8988T (cell line): Measurements from ENCODE around the gene CDKL5.
A peak's percentile ranks its signal among the peaks of the same experiment; 100 is the strongest.
"Not testable (repeated sequence)": the region's sequence is repeated elsewhere in the genome, so short reads cannot be mapped to it uniquely, and the experiment has no call there.

Experiments
- DNase-seq: peaks from one replicate; pipeline ENCODE4 v3.0.0; 2011

CDKL5 gene

DNA sequence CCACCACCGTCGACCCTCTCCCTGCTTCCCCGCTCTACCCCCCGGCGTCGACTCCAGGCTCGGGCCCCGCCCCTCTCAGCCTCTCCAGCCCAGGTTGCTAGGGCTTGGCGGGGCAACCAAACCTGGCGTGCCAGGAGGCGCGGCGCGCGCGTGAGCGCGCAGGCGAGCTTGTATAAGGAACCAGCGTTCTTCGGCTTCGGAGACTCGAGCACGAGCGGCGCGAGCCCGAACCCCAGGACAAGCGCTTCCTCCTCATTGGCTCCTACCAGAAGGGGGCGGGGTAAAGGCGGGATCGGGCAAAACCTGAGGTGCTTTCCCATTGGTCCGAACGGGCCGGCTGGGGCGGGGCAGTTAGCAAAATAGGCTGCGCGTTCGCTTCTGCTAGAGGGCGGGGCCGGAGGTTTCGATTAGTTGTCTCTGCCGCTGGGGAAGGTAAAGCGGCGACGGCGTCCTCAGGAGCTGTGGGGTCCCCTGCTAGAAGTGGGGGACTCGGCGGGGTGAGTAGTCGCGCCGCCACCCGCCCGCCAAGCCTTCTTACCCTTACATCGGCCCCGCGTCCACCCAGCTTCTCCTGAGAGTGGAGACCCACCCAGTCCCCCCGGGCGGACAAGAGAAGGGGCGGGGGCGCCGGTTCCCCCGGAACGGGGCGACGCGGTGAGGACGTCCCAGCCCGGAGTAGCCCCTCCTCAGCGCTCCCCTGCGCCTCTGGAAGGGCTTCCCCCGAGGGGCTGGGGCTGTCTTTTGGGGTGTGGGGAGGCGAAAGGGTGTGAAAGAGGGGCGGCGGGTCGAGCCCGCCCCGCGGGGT lies at the start of gene CDKL5:
Gene CDKL5, plus strand, starts transcription at position 410 of the 805 bp plus-strand sequence. CDS start 81,489 bp downstream, outside the sequence.
- peak; percentile 49 for DNase-seq

DNA sequence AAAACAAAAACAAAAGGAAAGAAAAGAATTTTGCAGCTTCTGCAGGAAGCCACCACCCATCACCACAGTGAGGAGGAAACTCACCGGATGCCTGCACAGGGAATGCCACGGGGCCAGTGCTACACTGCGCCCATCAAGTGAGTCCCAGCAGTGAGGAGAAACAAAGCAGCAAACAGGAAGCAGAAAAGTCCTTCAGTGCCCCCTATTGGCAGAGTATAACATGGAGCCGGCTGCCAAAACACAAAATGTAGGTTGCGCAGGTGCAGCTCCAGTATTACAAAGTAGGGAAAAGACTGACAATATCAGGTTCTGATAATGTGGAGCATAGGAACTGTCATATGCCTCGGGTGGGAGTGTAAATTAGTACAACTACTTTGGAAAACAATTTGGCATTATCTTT lies 47.6 kb upstream of the CDKL5 start:
- DNase-seq, result no peak

DNA sequence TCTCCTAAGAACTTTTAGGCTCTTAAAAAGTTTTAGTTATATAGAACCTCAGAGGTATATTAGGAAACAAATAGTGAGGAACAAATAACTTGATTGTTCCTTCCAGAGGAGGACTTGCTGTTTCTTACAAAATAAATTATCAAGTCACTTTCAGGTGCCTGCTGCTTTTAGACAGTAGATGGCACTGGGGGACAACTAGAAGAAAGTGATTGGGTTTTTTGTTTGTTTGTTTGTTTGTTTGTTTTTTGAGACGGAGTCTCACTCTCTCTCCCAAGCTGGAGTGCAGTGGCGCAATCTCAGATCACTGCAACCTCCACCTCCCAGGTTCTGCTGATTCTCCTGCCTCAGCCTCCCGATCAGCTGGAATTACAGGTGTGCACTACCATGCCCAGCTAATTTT lies 35.4 kb upstream of the CDKL5 start:
- DNase-seq, result no peak

DNA sequence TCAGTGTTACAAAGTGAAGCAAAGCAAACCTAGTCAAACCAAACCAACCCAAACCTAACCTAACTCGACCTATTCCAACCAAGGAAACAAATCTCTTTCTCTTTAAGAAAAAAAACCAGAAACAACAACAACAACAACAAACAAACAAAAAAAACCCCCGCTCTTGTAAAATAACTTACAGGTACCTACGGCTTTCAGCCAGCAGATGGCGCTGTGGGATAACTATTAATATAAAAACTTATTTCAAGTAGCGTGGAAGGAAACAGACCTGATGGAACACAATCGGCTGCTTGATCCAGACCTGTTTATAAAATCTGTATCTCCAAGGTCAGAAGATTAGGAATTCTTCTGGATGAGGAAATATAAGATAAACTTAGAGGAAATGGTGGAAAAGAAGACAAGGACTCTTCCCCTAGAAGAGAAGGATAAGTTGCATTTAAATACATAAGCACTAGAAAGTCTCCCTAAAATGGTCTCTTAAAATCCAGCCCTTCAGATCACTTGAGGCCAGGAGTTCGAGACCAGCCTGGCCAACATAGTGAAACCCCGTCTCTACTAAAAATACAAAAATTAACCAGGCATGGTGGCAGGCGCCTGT lies 34.4 kb upstream of the CDKL5 start:
- no peak for DNase-seq

DNA sequence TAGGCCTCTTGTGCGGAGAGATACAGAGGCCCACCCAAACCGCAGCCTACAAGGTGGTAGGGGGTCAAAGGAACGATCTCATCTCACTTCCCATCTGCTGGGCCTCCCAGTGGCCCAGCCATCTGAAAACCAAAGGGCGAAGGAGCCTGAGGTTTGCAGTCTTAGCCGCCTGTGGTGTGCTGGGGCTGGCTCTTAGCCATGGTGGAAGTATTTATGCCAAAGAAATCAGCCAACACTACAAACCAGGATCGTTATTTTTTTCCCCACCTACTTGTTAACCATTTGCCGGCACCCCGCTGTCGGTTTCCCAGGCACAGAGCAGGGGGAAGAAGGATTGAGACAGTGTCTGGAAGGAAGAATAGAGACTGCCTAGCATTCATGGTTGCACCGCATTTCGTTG lies 30.9 kb upstream of the CDKL5 start:
- no peak for DNase-seq

DNA sequence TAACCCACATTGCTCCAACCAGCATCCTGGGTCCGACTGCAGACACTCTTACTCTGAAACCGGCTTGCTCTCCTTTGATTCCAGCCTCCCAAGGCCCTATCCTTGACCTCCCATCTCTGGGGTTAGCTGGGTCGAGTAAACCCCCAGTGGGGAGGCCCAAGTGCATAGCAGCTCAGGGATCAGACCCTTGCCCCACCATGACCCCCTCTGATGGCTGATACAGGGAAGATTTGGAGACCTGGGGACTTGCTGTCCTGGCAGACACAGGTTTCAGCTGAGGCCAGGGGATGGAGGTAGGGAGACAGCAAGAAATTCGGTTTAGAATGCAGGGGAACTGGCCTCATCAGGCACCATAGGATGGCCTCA lies 23.6 kb upstream of the CDKL5 start:
- DNase-seq, result no peak

DNA sequence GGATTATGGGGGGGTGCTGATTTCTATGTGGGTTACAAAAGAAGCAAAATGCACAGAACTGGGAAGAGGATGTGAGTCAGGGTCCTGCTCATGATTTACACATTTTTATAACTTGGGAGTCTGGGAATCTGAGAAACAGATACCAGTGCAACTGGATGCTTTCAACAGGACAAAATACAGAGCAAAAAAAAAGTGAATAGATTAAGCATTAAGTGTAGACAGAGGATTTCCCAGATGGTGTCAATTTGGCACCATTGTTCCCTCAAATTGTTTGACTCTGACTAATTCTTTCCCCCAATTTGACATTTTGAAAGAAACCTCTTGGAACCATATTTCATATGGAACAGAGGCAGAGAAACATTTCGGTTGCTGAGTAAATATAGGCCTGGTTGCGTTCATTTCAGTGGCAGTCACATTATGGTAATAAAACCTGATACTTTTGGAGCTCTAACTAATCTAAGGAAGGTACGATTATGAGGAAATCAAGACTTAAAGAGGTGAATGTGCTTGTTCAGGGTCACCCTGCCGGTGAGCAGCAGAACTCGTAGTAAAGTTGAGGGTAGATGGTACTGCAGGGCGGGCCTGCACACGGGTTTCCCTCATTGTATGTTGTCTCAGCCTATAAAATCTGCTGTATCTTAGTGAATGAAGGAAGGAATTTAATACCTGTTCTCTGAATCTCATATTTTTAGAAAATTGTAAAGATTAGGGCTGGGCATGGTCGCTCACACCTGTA lies 18.7 kb upstream of the CDKL5 start:
- no peak for DNase-seq

DNA sequence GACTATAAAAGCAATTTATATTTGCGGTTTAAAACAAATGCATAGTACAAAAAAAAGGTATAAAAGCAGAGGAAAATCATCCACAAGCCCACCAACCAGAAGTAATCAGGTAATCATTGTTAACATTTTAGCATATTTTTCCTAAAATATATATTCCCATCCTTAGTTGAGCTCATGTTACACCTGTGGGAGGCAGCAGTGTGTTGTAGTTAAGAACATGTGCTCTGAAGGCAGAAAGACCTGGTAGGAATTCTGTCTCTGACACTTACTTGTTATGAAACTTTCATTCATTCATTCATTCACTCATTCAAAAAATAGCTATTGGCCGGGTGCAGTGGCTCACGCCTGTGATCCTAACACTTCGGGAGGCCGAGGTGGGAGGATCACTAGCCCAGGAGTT lies 15.4 kb upstream of the CDKL5 start:
- DNase-seq, result no peak

DNA sequence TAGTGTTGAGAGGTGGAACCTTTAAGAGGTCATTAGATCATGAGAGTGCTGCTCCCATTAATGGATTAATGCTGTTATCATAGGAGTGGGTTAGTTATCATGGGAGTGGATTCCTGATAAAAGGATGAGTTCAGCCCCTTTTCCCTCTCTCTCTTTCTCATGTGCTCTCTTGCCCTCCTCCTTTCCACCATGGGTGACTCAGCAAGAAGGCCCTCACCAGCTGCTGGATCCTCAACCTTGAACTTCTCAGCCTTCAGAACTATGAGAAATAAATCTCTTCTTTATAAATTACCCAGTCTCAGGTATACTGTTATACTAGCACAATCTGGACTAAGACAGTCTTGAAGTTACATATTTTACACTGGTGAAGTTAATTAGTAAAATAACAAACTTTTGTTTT lies 10.0 kb upstream of the CDKL5 start:
- no peak for DNase-seq

DNA sequence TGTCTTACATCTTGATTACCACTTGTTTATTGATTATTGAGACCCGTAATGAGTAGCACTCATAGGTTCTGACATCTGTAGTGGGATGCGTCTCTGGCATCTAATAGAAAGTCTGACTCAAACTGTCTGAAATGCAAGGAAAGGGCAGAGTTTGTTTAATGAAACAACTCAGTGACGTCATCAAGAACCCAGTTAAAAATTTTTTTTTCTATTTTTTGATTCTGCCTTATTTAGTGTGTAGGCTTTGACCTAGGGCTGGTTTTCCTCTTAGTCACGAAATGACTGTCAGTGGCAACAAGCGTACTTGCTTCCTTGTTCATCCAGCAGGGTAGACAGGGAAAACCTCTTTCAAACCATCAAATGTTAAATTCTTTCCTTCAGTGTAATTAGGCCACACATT lies 3.1 kb upstream of the CDKL5 start:
- DNase-seq, result no peak

DNA sequence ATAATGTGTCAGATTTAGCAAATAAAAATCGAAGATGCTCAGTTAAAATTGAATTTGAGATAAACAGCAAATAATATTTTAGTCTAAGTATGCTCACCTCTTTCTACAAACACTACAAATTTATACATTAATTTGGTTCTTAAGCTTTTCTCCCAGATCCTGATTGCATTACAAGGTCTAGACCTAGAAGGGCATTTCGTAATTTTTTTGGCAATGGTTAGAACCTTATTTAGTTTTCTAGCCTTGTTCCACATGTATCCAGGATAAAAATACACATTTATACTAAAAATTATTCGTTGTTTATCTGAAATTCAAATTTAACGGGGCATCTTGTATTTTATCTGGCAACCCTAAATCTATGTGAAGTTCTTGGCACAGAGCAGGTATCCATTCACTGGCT lies 2.5 kb upstream of the CDKL5 start:
- no peak for DNase-seq

DNA sequence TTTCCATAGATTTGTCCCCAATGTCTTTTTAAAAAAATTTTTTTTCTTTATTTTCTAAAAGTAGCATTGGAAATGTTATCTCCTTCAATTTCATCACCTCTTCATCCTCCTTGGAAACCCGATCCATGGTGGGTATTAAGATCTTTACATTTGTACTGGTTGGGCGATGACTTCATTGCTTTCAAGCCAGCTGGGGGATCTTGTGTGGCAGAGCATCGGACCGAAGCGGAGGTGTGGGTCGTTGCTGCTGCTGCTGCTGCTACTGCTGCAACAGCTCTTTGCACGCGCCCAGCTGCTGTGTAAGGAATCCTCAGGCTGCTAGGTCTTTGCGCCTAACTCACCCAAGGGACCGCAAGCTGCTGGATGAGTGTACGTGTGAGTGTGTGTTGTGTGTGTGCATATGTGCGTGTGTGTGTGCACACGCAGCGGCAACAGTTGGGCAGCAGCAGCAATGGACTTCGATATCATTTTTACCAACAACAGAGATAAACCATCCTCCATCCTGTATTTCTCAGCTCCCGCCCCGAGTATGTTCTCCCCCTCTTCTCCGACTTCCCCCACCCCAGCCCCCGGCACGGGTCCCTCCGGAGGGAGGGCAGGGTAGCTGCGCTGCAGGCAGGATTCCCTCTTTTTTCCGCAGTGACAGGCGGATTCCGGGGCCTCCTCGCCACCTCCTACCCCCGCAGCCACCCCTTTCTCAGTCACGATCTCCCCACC lies 768 bp upstream of the CDKL5 start:
- no peak for DNase-seq

DNA sequence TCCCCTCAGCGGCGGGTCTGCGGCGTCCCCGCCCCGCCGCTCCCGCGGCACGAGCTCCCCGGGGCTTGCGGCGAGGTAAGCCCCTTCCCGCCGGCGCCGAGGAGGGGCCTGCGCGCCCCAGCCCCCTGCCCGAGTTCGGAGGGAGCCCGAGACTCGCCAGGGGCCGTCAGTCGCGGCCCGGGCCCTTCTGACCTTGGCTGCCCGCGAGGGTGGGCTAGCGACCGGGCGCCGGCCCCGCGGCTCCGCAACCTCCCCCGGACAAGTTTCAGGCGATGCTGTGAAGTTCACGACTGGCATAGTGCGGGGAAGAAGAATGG lies 554 bp downstream of the CDKL5 start:
- DNase-seq, result no peak

DNA sequence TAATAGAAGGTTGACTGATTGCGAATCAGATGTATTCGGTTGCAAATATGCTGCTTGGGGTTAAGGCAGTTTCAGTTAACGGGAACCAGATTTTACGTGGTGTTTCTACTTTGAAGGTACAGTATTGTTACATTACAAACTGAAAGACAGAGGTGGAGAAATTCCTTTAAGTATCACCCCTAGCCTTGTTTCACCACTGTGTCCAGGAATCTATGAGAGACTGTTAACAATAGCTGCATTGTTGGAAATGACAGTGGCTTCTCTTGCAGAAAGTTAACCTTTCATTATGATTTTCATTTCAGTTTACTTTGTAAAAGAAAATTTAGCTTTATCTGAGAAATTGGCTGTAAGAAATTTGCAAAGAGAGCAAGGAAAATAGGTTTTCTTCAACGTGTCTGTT lies 2.6 kb downstream of the CDKL5 start:
- DNase-seq, result no peak

DNA sequence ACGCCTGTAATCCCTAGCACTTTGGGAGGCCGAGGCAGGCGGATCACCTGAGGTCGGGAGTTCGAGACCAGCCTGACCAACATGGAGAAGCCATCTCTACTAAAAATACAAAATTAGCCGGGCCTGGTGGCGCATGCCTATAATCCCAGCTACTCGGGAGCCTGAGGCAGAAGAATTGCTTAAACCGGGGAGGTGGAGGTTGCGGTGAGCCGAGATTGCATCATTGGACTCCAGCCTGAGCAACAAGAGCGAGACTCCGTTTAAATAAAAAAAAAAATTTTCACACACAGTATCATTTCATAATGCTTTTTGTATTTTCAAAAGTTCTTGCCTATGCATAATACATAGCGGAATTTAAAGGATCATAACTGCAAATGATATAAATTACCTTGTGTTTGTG lies 7.9 kb downstream of the CDKL5 start:
- not testable (repeated sequence) for DNase-seq

DNA sequence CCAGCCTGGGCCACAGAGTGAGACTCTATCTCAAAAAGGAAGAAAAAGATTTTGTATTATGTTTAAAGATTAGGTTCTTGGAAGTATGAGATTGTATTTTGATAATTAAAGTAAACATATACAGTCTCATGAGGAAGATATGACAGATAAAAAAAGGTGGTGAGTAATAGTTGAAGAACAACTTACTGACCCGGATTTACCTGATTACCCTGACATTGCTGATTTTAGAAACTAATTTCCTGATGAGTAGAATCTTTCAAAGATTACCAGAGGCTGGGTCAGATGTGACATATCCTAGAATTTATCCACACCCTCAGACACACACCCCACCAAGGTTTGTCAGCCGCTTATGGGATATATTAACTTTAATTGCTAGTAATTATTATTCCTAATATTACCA lies 9.5 kb downstream of the CDKL5 start:
- DNase-seq, result no peak

DNA sequence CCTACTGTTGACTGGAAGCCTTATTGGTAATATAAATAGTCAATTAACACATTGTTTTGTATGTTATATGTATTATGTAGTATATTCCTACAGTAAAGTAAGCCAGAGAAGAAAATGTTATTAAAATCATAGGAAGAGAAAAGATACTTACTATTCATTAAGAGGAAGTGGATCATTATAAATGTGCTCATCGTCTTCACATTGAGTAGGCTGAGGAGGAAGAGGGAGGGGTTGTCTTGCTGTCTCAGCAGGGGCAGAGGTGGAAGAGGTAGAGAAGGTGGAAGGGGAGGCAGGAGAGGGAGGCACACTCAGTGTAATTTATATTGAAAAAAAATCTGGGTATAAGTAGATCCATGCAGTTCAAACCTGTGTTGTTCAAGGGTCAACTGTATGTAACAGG lies 10.6 kb downstream of the CDKL5 start:
- DNase-seq, result no peak

DNA sequence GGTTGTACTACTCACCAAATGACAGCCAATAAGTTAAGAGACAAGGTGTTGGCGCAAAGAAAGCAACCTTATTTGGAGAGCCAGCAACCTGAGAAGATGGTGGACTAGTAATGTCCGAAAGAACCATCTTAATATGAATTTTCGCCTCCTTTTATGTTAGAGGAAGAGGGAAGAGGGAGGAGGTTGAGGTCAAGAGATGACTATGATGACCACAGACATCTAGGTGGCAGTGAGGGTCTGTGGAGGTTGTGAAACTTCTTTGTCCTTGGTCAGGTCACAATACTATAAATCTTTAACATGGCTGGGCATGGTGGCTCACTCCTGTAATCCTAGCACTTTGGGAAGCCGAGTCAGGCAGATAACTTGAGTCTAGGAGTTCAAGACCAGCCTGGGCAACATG lies 15.4 kb downstream of the CDKL5 start:
- DNase-seq, result no peak

DNA sequence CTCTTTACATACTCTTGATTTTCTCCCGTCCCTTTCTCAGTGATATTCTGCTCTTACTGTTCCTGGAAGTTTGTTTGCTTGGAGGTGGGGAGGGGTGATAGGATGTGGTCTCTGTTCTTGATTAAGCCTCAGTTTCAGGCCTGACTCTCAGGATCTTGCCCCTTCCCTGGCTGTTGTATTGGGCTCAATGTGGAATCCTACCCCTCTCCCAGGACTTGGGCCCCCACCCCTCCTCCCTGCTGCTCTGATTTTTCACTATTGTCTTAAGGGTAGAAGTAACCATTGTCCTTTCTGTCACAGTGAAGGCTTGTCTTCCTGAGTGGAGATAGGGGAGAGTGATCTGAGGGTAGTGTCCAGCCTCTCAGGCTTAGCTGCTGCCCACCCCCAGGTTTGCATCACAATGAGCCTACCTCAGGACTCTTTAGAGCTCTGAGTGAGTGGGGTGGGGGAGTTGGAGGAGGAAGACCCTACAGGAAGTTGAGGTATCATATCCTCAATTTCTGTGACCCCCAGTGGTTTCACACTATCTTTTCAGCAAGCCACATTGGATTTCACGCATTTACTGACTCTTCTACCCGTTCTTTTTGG lies 16.5 kb downstream of the CDKL5 start:
- no peak for DNase-seq

DNA sequence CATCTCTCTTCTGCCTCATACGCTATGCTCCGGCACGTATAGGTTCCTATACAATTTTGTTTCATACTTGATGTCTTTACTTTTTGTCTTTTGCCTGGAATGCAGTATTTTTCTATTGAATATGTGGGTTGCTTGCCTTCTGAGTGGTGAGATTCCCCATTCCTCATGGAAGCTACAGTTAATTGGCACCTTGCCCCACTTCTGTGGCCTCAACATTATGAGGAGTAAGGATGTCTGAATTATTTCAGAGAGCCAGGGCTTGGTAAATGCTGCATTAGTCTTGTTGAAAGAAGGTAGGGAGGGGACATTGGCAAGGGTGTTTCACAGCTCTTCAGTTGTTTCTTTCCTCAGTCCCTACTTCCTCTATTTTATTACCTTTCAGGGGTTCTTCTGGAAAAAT lies 23.0 kb downstream of the CDKL5 start:
- DNase-seq, result no peak

DNA sequence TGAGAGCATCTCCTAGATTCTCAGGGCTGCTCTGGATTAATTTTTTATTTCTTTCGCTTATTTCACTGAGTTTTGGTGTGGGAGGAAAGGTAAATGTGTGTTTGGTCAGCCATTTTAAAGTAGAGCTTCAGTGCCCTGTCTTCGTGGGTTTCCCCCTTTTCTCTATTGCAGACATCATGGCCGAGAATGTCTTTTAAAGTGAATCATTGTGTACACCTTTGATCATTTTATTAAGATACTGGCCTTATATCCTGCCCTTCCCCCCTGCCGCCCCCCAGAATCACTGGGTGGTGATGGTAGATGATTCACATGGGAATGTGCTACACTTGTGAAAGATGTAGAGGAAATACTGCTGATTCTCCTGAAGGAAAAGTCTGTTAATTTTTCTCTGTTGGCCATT lies 23.8 kb downstream of the CDKL5 start:
- no peak for DNase-seq

DNA sequence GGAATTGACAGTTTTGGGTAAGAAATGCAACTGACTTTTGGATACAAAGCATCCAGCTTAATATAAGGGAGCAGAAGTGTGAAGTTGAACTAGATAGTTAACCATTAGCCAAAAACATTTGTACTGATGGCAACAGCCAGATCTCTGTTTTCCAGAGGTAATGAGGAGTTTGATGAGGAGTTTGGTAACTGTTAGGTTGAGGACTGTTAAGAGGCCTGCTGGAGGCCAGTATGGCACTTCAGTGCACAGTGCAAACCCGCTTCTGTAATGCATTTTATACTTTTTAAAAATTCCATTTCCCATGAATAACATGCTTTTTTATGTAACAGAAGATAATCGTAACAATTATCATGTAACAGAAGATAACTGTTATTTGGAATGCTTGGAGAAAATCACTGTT lies 30.0 kb downstream of the CDKL5 start:
- DNase-seq, result no peak

DNA sequence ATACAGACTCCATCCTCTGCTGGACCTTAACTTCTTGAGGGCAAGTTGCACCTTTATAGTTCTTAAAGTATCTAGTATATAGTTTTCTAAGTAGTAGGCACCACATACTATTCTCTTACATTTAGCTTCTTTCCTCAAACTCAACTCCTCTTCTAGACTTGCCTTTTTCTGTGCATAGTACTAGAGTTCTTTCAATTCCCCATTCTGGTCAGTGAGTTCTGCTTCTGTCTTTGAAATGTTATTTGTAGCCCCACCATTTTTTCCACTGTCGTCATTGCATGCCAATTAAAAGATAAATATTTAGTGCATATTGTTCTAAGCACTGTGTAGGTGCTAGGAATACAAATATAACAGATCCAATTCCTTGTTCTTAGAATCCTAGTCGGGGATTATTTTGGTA lies 31.6 kb downstream of the CDKL5 start:
- no peak for DNase-seq
